Forelimb muscle (tissue), 1 donor: ENCODE data around the gene MEST. TPM values are rescaled to one million over a fixed set of nuclear protein-coding genes. Genes with fewer than 3 reads are reported as not detected.
A peak's percentile ranks its signal among the peaks of the same experiment; 100 is the strongest.
"Not testable (repeated sequence)": the region's sequence is repeated elsewhere in the genome, so short reads cannot be mapped to it uniquely, and the experiment has no call there.

Source experiments
- DNase-seq: peaks from one replicate; pipeline ENCODE4 v3.0.0-alpha.2; 2013; ENCODE audit warnings: low read depth
- polyA plus RNA-seq: library from polyadenylated mRNA; unstranded; fragments of 120-200 nt; gene quantifications from one replicate; pipeline ENCODE4 v1.2.1, GENCODE V29; 2013; ENCODE audit not compliant: insufficient read length

MEST gene, protein sequence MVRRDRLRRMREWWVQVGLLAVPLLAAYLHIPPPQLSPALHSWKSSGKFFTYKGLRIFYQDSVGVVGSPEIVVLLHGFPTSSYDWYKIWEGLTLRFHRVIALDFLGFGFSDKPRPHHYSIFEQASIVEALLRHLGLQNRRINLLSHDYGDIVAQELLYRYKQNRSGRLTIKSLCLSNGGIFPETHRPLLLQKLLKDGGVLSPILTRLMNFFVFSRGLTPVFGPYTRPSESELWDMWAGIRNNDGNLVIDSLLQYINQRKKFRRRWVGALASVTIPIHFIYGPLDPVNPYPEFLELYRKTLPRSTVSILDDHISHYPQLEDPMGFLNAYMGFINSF
- 810 TPM for polyA plus RNA-seq

- DNase-seq = no peak
Observed at GRCh38 chr7:130491841-130492522, at the start of gene MEST. TSS of gene MEST (plus strand) at chr7:130492085. CDS start at chr7:130492314, 229 bp downstream.

- DNase-seq = no peak
Observed at GRCh38 chr7:130442601-130443000, 49.3 kb upstream of the MEST start.

DNA sequence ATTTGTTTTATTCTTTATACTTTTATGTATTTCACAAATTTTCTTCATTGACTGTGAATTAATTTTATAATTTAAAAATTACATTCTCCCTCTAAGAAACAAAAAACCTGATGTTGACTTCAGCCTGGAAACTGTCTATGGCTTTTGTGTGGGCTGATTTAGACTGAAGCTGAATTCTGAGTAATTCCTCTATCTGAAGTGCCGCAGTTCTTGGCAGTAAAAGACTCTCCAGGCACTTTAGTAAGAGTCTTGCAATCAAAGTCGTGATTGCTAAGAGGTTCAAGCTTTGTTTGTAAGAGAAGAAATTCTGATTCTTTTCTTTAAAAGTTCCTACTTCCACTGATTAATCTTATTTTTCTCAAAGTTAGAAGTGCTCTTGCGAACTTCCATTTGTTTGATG is 47.7 kb upstream of the MEST start:
- peak; percentile 73 for DNase-seq

DNA sequence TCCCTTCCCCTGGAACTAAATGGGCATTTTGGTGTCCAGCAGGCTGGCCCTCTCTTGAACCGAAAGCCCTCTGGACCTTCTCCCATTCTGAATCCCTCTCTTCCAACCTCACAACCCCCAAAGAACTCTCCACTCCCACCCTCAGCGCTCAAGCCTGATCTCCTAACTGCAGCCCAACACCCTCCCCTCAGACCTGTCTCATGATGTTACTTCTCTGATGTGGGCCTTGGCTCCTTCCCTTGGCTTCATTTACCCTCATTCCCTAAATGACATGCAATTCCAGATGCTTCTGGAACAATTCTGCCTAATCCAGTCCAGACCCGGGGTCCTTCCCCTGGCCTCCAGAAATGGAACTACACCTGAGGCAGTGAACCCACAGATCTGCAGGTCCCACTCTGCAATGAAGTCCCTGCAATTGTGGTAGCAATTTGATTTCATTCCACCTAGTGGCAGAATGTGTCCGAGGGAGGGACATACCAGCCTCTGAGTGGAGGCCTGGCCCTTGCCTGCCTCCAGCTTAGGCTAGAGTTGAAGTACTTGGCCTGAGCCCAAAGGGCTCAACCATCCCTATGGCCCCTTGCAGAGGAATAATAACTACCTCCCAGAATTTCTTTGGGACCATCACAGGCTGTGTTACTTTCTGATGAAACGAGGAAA is 47.0 kb upstream of the MEST start:
- no peak for DNase-seq

DNA sequence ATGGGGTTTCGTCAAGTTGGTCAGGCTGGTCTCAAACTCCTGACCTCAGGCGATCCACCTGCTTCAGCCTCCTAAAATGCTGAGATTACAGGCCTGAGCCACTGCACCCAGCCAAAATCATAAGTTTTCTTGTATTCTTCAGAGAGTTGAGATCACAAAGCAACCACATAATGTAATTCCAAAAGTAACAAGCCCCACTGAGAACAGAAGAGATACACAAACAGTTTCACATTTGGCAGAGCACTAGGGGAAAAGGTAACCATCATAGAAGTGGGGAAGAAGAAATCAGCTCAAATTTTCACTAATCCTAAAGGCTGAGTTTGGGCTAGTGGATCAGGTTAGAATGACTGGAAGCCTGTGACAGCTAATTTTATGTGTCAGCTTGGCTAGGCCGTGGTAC is 45.6 kb upstream of the MEST start:
- no peak for DNase-seq

GRCh38 chr7:130451344-130451743 is 40.5 kb upstream of the MEST start:
- not testable (repeated sequence) for DNase-seq

- peak; percentile 98 for DNase-seq
Observed at GRCh38 chr7:130452951-130453350, 38.9 kb upstream of the MEST start.

DNA sequence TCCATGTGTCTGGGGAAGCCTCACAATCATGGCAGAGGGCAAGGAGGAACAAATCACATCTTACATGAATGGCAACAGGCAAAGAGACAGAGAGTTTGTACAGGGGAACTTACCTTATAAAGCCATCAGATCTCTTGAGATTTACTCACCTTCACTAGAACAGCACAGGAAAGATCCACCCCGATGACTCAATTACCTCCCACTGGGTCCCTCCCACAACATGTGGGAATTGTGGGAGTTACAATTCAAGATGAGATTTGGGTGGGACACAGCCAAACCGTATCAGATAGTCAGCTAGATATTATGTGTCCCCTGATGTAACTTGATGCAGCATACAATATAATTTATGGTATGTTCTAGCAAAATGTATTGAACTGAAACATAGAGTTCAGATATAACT is 36.9 kb upstream of the MEST start:
- DNase-seq = no peak

- DNase-seq = no peak
Observed at GRCh38 chr7:130458257-130458656, 33.6 kb upstream of the MEST start.

GRCh38 chr7:130461272-130461671 is 30.6 kb upstream of the MEST start:
- DNase-seq = no peak

- no peak for DNase-seq
Observed at GRCh38 chr7:130463553-130464434, 28.1 kb upstream of the MEST start.

DNA sequence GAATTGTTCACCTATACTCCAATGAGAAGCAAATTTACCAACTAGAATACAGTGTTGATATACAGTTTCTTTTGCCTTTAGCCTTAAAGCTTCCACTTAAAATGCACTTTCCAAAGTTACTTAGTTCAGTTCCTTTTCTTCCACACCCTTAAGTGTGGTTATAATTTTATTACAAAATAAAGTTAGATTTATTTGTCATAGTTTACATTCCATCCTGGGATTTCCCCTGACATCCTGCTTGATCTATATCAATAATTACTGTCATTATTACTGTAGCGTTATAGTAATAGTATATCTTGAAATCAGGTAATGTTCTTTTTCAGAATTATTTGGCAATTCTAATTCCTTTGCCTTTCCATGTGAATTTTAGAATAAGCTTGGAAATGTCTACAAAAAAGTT is 23.3 kb upstream of the MEST start:
- no peak for DNase-seq

DNA sequence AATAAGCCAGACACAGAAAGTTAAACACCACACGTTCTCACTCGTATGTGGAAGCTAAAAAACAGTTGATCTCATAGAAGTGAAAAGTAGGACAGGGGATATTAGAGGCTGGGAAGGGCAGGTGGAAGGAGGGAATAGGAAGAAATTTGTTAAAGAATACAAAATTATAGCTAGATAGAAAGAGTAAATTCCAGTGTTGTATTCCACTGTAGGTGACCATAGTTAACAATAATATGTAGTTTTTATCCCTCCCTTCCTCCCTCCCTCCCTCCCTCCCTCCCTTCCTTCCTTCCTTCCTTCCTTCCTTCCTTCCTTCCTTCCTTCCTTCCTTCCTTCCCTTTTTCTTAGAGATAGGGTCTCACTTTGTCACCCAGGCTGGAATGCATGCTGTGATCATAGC is 19.9 kb upstream of the MEST start:
- DNase-seq = no peak

- no peak for DNase-seq
Observed at GRCh38 chr7:130473289-130473688, 18.6 kb upstream of the MEST start.

- no peak for DNase-seq
Observed at GRCh38 chr7:130473876-130474275, 18.0 kb upstream of the MEST start.

DNA sequence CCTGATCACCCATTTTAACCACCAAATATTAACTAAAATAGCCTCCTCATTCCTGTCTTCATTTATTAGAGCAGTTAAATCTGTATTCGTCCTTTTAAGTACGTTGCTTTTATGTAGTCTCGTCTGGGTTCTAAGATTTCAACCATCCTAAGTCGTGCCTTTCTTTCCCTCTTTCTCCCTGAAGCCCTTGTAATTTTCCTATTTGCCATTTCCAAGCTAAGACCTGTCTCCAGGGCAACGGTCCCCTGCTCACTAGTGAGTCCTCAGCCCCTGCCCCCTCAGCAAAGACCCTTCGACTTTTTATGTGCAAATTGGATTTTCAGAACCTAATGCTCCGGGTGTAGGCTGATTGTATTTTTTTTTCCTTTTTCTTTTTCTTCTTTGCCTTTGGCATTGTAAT is 16.1 kb upstream of the MEST start:
- DNase-seq = no peak

GRCh38 chr7:130476297-130477150 is 15.4 kb upstream of the MEST start:
- DNase-seq = peak; percentile 62

DNA sequence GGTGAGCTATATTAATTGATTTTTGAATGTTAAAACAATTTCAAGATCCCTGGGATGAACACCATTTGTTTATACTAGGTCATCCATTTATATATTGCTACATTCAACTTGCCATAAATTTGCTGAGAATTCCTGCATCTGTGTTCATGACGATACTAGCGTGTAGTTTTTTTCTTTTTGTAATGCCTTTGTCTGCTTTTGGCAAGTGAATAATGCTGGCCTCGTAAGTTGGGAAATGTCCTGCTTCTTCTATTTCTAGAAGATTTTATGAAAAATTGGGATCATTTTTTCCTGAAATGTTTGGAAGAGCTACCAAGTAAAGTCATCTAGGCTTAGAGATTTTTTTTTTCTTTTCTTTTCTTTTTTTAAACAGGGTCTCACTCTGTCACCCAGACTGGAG is 12.9 kb upstream of the MEST start:
- DNase-seq = no peak

DNA sequence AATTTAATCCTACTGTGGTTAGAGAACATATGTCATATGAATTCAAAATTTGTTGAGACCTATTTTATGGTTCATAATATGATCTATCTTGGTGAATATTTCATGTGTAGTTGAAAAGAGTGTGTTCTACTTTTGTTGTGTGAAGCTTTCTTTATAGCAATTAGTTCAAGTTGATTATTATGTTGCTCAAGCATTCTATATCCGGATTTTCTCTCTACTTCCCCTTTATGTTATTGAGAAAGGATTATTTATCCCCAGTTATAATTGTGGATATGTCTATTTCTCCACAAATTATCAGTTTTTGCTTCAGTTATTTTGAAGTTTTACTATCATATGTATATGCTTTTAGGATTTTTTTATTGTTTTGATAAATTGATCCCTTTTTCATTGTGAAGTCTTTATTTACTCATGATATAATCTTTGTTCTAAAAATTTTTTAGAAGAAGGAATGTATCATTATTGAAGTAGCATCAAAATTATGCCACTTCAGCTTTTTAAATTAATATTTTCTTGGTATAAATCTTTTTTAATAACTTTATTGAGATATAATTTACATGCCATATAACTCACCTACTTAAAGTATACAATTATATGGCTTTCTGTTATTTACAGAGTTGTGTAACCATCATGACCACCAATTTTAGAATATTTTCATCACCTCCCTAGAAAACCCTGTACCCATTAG is 12.0 kb upstream of the MEST start:
- no peak for DNase-seq

GRCh38 chr7:130481898-130482297 is 10.0 kb upstream of the MEST start:
- DNase-seq = no peak
